Osteocyte (in vitro differentiated cells): ENCODE measurements around the gene NECTIN4. TPM values are rescaled to one million over a fixed set of nuclear protein-coding genes. Genes with fewer than 3 reads are reported as not detected.
"Not testable (repeated sequence)": the region's sequence is repeated elsewhere in the genome, so short reads cannot be mapped to it uniquely, and the experiment has no call there.

Source experiments
- DNase-seq: peaks from one replicate; pipeline ENCODE4 v3.0.0; 2021; ENCODE audit warnings: mixed read lengths; ENCODE audit not compliant: unreplicated experiment; ENCODE audit errors: extremely low spot score
- H3K27ac Mint-ChIP-seq: one replicate; pipeline ENCODE4 v1.8.0; 2021; ENCODE audit warnings: mild to moderate bottlenecking, mixed read lengths; ENCODE audit not compliant: unreplicated experiment
- H3K27me3 Mint-ChIP-seq: one replicate; pipeline ENCODE4 v1.8.0; 2021; ENCODE audit warnings: mixed read lengths; ENCODE audit not compliant: unreplicated experiment
- H3K36me3 Mint-ChIP-seq: one replicate; pipeline ENCODE4 v1.8.0; 2021; ENCODE audit warnings: mixed read lengths; ENCODE audit not compliant: unreplicated experiment
- H3K4me1 Mint-ChIP-seq: one replicate; pipeline ENCODE4 v1.8.0; 2021; ENCODE audit warnings: mixed read lengths; ENCODE audit not compliant: unreplicated experiment
- H3K4me3 Mint-ChIP-seq: one replicate; pipeline ENCODE4 v1.8.0; 2021; ENCODE audit warnings: mild to moderate bottlenecking, moderate library complexity, mixed read lengths; ENCODE audit not compliant: unreplicated experiment
- H3K9me3 Mint-ChIP-seq: one replicate; pipeline ENCODE4 v1.8.0; 2021; ENCODE audit warnings: mixed read lengths; ENCODE audit not compliant: unreplicated experiment
- CTCF ChIP-seq: fragments of 200-600 bp; sonication (generic); IDR thresholded peaks from 2 replicates; pipeline ENCODE4 v1.5.0; 2021; ENCODE audit warnings: antibody characterized with exemption, mild to moderate bottlenecking, moderate library complexity
- total RNA-seq: library from RNA; stranded (reverse); gene quantifications from 2 replicates; pipeline ENCODE4 v1.2.1, GENCODE V29; 2021

The NECTIN4 gene
- total RNA-seq, 1 donor from 2014 or later, result not detected

- peaks cover 7% of the 10 kb centered on the region for H3K27me3 Mint-ChIP-seq
- no peaks in the 10 kb centered on the region for H3K9me3 Mint-ChIP-seq
- H3K27ac Mint-ChIP-seq, result no peak overlapping the region
- no peaks in the 10 kb centered on the region for H3K36me3 Mint-ChIP-seq
- no peak for DNase-seq
- H3K4me1 Mint-ChIP-seq, result no peaks in the 10 kb centered on the region
- TF ChIP-seq CTCF, result no peak
- no peak overlapping the region for H3K4me3 Mint-ChIP-seq
Measured at GRCh38 chr1:161031874-161032273, 57.5 kb downstream of the NECTIN4 start.

GRCh38 chr1:161029466-161029865, 59.9 kb downstream of the NECTIN4 start:
- not testable (repeated sequence) for H3K9me3 Mint-ChIP-seq, H3K36me3 Mint-ChIP-seq, H3K4me3 Mint-ChIP-seq, H3K4me1 Mint-ChIP-seq, DNase-seq, H3K27ac Mint-ChIP-seq
- H3K27me3 Mint-ChIP-seq, result peaks cover 11% of the 10 kb centered on the region

GRCh38 chr1:161026954-161027353, 62.4 kb downstream of the NECTIN4 start:
- H3K4me3 Mint-ChIP-seq, H3K36me3 Mint-ChIP-seq, H3K4me1 Mint-ChIP-seq, H3K9me3 Mint-ChIP-seq, DNase-seq, H3K27ac Mint-ChIP-seq: not testable (repeated sequence)
- H3K27me3 Mint-ChIP-seq, result peaks cover 17% of the 10 kb centered on the region

GRCh38 chr1:161022432-161022831, 66.9 kb downstream of the NECTIN4 start:
- peaks cover 49% of the 10 kb centered on the region for H3K27me3 Mint-ChIP-seq
- H3K9me3 Mint-ChIP-seq, H3K27ac Mint-ChIP-seq, DNase-seq, H3K4me3 Mint-ChIP-seq, H3K36me3 Mint-ChIP-seq: not testable (repeated sequence)
- H3K4me1 Mint-ChIP-seq, result peaks cover 20% of the 10 kb centered on the region

GRCh38 chr1:161021970-161022353, 67.4 kb downstream of the NECTIN4 start:
- H3K4me3 Mint-ChIP-seq, result peak overlapping the region; percentile 81
- TF ChIP-seq CTCF, result no peak
- H3K27ac Mint-ChIP-seq, result no peak overlapping the region
- peaks cover 20% of the 10 kb centered on the region for H3K4me1 Mint-ChIP-seq
- DNase-seq, result no peak
- no peaks in the 10 kb centered on the region for H3K9me3 Mint-ChIP-seq
- no peaks in the 10 kb centered on the region for H3K36me3 Mint-ChIP-seq
- H3K27me3 Mint-ChIP-seq, result peaks cover 52% of the 10 kb centered on the region

- TF ChIP-seq CTCF, result no peak
- H3K4me1 Mint-ChIP-seq, result peaks cover 20% of the 10 kb centered on the region
- no peak for DNase-seq
Measured at GRCh38 chr1:161021165-161021969, 68.0 kb downstream of the NECTIN4 start.

More at GRCh38 chr1:161021165-161021969, 68.0 kb downstream of the NECTIN4 start:
- H3K27me3 Mint-ChIP-seq, result peaks cover 49% of the 10 kb centered on the region
- H3K36me3 Mint-ChIP-seq, result no peaks in the 10 kb centered on the region
- peak overlapping the region; percentile 81 for H3K4me3 Mint-ChIP-seq
- peak overlapping the region; percentile 17 for H3K27ac Mint-ChIP-seq
- no peaks in the 10 kb centered on the region for H3K9me3 Mint-ChIP-seq

Other genes starting within 250 kb of the NECTIN4 start
- gene CD244, start 226.7 kb downstream of the NECTIN4 start, total RNA-seq, result not detected in 2 replicates
- gene ITLN1, start 204.4 kb downstream of the NECTIN4 start, total RNA-seq, result not detected in 2 replicates
- gene ITLN2, start 134.7 kb downstream of the NECTIN4 start, total RNA-seq, result not detected in 2 replicates
- gene F11R, start 68.4 kb downstream of the NECTIN4 start, total RNA-seq, result 1.4 and 1.5 TPM in 2 replicates
- 0.73 TPM in 1 of 2 replicates, not detected in the other for gene TSTD1, start 50.6 kb downstream of the NECTIN4 start, total RNA-seq
- 51.5 and 57.2 TPM in 2 replicates for gene USF1, start 43.6 kb downstream of the NECTIN4 start, total RNA-seq
- gene ARHGAP30, start 19.7 kb downstream of the NECTIN4 start, total RNA-seq, result not detected in 2 replicates
- 3.6 and 3.7 TPM in 2 replicates for gene KLHDC9, start 8.8 kb upstream of the NECTIN4 start, total RNA-seq
- 48.9 and 49.2 TPM in 2 replicates for gene PFDN2, start 28.5 kb upstream of the NECTIN4 start, total RNA-seq
- 31.2 and 33.2 TPM in 2 replicates for gene NIT1, start 28.5 kb upstream of the NECTIN4 start, total RNA-seq
- gene DEDD, start 43.1 kb upstream of the NECTIN4 start, total RNA-seq, result 40.8 and 43.1 TPM in 2 replicates
- 98.2 and 100 TPM in 2 replicates for gene UFC1, start 64.4 kb upstream of the NECTIN4 start, total RNA-seq
- 25.5 and 27.5 TPM in 2 replicates for gene USP21, start 69.9 kb upstream of the NECTIN4 start, total RNA-seq
- gene PPOX, start 76.9 kb upstream of the NECTIN4 start, total RNA-seq, result 37.1 and 37.9 TPM in 2 replicates
- gene B4GALT3, start 87.9 kb upstream of the NECTIN4 start, total RNA-seq, result 21.7 and 24.3 TPM in 2 replicates
- 1.2 TPM in 2 replicates for gene ADAMTS4, start 109.5 kb upstream of the NECTIN4 start, total RNA-seq
- 82.0 and 82.5 TPM in 2 replicates for gene NDUFS2, start 112.8 kb upstream of the NECTIN4 start, total RNA-seq
- not detected in 2 replicates for gene FCER1G, start 125.7 kb upstream of the NECTIN4 start, total RNA-seq
- not detected in 2 replicates for gene APOA2, start 134.1 kb upstream of the NECTIN4 start, total RNA-seq
- 8.6 and 10.3 TPM in 2 replicates for gene TOMM40L, start 136.5 kb upstream of the NECTIN4 start, total RNA-seq
- not detected in 2 replicates for gene NR1I3, start 148.6 kb upstream of the NECTIN4 start, total RNA-seq
- not detected in 2 replicates for gene PCP4L1, start 169.2 kb upstream of the NECTIN4 start, total RNA-seq
- gene MPZ, start 220.4 kb upstream of the NECTIN4 start, total RNA-seq, result 0.44 and 0.81 TPM in 2 replicates
- 148 and 164 TPM in 2 replicates for gene SDHC, start 224.8 kb upstream of the NECTIN4 start, total RNA-seq